Neural crest cell (in vitro differentiated cells): Measurements from ENCODE around the gene ANXA5. TPM values are rescaled to one million over a fixed set of nuclear protein-coding genes. Genes with fewer than 3 reads are reported as not detected.

Experiments used
- DNase-seq: peaks from one replicate; pipeline ENCODE4 v3.0.0; 2021; ENCODE audit warnings: low read depth, mixed read lengths, low spot score
- H3K27ac Mint-ChIP-seq: one replicate; pipeline ENCODE4 v1.8.0; 2021; ENCODE audit warnings: mild to moderate bottlenecking, mixed read lengths; ENCODE audit not compliant: unreplicated experiment
- H3K27me3 Mint-ChIP-seq: 2 replicates; pipeline ENCODE4 v1.8.0; 2021; ENCODE audit warnings: low read depth, mild to moderate bottlenecking, mixed read lengths
- H3K36me3 Mint-ChIP-seq: 2 replicates; pipeline ENCODE4 v1.8.0; 2021; ENCODE audit warnings: low read depth, mild to moderate bottlenecking, mixed read lengths
- H3K4me1 Mint-ChIP-seq: 2 replicates; pipeline ENCODE4 v1.8.0; 2021; ENCODE audit warnings: mixed read lengths
- H3K4me3 Mint-ChIP-seq: one replicate; pipeline ENCODE4 v1.8.0; 2021; ENCODE audit warnings: mild to moderate bottlenecking, mixed read lengths
- H3K9me3 Mint-ChIP-seq: 2 replicates; pipeline ENCODE4 v1.8.0; 2021; ENCODE audit warnings: mixed read lengths
- CTCF ChIP-seq: fragments of 200-600 bp; sonication (generic); conservative IDR thresholded peaks from 2 replicates; pipeline ENCODE4 v1.5.0; 2021; ENCODE audit warnings: antibody characterized with exemption, mild to moderate bottlenecking
- total RNA-seq: library from RNA; stranded (reverse); gene quantifications from 2 replicates; pipeline ENCODE4 v1.2.1, GENCODE V29; 2021

ANXA5 gene
- total RNA-seq, 1 donor from 2014 or later: 143 TPM

GRCh38 chr4:121654738-121655137 lies 42.0 kb downstream of the ANXA5 start:
- no peaks in the 10 kb centered on the region for H3K36me3 Mint-ChIP-seq
- no peaks in the 10 kb centered on the region for H3K27me3 Mint-ChIP-seq
- TF ChIP-seq CTCF: no peak
- H3K9me3 Mint-ChIP-seq: no peaks in the 10 kb centered on the region
- no peak overlapping the region for H3K4me3 Mint-ChIP-seq
- H3K27ac Mint-ChIP-seq: no peak overlapping the region
- DNase-seq: no peak
- no peaks in the 10 kb centered on the region for H3K4me1 Mint-ChIP-seq

GRCh38 chr4:121653986-121654385 lies 42.8 kb downstream of the ANXA5 start:
- no peak for DNase-seq
- H3K9me3 Mint-ChIP-seq: no peaks in the 10 kb centered on the region
- H3K4me1 Mint-ChIP-seq: no peaks in the 10 kb centered on the region
- no peak for TF ChIP-seq CTCF
- peak overlapping the region; percentile 13 for H3K27ac Mint-ChIP-seq
- no peak overlapping the region for H3K4me3 Mint-ChIP-seq
- H3K27me3 Mint-ChIP-seq: no peaks in the 10 kb centered on the region
- no peaks in the 10 kb centered on the region for H3K36me3 Mint-ChIP-seq

GRCh38 chr4:121653214-121653613 lies 43.6 kb downstream of the ANXA5 start:
- Mint-ChIP-seq H3K4me1 (no peaks in the 10 kb centered on the region), H3K9me3 (no peaks in the 10 kb centered on the region), H3K36me3 (no peaks in the 10 kb centered on the region), H3K27ac (no peak overlapping the region), H3K27me3 (no peaks in the 10 kb centered on the region), H3K4me3 (no peak overlapping the region)
- DNase-seq: no peak
- TF ChIP-seq CTCF: no peak

GRCh38 chr4:121651597-121651996 lies 45.2 kb downstream of the ANXA5 start:
- no peaks in the 10 kb centered on the region for H3K27me3 Mint-ChIP-seq
- H3K36me3 Mint-ChIP-seq: no peaks in the 10 kb centered on the region
- no peak overlapping the region for H3K4me3 Mint-ChIP-seq
- no peak overlapping the region for H3K27ac Mint-ChIP-seq
- DNase-seq: no peak
- no peaks in the 10 kb centered on the region for H3K9me3 Mint-ChIP-seq
- H3K4me1 Mint-ChIP-seq: no peaks in the 10 kb centered on the region
- TF ChIP-seq CTCF: no peak

- Mint-ChIP-seq H3K27me3 (no peaks in the 10 kb centered on the region), H3K36me3 (no peaks in the 10 kb centered on the region), H3K27ac (no peak overlapping the region), H3K4me1 (no peaks in the 10 kb centered on the region), H3K4me3 (no peak overlapping the region), H3K9me3 (no peaks in the 10 kb centered on the region)
- no peak for TF ChIP-seq CTCF
- no peak for DNase-seq
Measured at GRCh38 chr4:121650741-121651140, 46.0 kb downstream of the ANXA5 start.

- no peak for DNase-seq
- Mint-ChIP-seq H3K27me3 (no peaks in the 10 kb centered on the region), H3K4me3 (no peak overlapping the region), H3K9me3 (no peaks in the 10 kb centered on the region), H3K36me3 (no peaks in the 10 kb centered on the region), H3K27ac (no peak overlapping the region), H3K4me1 (no peaks in the 10 kb centered on the region)
- TF ChIP-seq CTCF: no peak
Measured at GRCh38 chr4:121648516-121648915, 48.3 kb downstream of the ANXA5 start.
